Upper lobe of left lung (tissue), 4 donors: ENCODE data around the gene MICALL1.

Experiments
- EP300 ChIP-seq, 4 donors: sonication (generic); formaldehyde crosslinking; IDR thresholded peaks; one replicate each; pipeline ENCODE4 v1.5.1; 2017; ENCODE audit warnings: antibody characterized with exemption in 4 of 4, control low read depth in 2 of 4
- TF ChIP-seq, protein P1 (sequence below), 6 experiments: fragments of 450-650 bp in 4 of 6; fragments of 200-600 bp in 2 of 6; sonication (generic) in 2 of 6; IDR thresholded peaks; one replicate each; pipeline ENCODE4 v1.5.1; 2016 to 2019; ENCODE audit warnings: antibody characterized with exemption in 6 of 6

- TF ChIP-seq, protein P1, sequence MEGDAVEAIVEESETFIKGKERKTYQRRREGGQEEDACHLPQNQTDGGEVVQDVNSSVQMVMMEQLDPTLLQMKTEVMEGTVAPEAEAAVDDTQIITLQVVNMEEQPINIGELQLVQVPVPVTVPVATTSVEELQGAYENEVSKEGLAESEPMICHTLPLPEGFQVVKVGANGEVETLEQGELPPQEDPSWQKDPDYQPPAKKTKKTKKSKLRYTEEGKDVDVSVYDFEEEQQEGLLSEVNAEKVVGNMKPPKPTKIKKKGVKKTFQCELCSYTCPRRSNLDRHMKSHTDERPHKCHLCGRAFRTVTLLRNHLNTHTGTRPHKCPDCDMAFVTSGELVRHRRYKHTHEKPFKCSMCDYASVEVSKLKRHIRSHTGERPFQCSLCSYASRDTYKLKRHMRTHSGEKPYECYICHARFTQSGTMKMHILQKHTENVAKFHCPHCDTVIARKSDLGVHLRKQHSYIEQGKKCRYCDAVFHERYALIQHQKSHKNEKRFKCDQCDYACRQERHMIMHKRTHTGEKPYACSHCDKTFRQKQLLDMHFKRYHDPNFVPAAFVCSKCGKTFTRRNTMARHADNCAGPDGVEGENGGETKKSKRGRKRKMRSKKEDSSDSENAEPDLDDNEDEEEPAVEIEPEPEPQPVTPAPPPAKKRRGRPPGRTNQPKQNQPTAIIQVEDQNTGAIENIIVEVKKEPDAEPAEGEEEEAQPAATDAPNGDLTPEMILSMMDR (IDR thresholded peaks at IDR 0.05), result no peak
- no peak for TF ChIP-seq EP300 (IDR thresholded peaks at IDR 0.05)
Measured at GRCh38 chr22:37884420-37884819, 21.7 kb upstream of the MICALL1 start.
